Hematopoietic multipotent progenitor cell treated with erythropoietin and hydrocortisone succinate and interleukin-3 and kit ligand, for 4 days (in vitro differentiated cells): Measurements from ENCODE around the gene DNAH14.
A peak's percentile ranks its signal among the peaks of the same experiment; 100 is the strongest.
"Not testable (repeated sequence)": the region's sequence is repeated elsewhere in the genome, so short reads cannot be mapped to it uniquely, and the experiment has no call there.

ENCODE experiments used
- DNase-seq: peaks from one replicate; pipeline ENCODE4 v3.0.0-alpha.2; 2015

The DNAH14 gene

DNA sequence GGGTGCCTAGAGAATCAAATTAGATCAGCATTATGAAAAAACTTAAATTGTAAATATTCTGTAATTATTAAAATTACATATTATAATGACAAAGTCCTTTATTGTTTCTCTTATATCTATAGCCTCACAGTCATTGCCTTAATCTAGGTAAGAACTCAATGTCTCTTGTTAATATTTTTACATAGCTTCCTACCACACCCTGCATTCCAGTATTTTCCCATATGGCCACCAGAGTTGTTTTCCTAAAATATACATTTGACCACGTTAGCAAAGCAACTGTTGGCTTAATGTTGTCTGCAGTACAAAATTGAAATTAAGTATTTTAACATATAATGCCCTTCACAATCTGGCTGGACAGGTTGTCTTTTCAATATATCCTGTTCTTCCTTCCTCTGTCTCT is 230.3 kb downstream of the DNAH14 start:
- no peak for DNase-seq

DNA sequence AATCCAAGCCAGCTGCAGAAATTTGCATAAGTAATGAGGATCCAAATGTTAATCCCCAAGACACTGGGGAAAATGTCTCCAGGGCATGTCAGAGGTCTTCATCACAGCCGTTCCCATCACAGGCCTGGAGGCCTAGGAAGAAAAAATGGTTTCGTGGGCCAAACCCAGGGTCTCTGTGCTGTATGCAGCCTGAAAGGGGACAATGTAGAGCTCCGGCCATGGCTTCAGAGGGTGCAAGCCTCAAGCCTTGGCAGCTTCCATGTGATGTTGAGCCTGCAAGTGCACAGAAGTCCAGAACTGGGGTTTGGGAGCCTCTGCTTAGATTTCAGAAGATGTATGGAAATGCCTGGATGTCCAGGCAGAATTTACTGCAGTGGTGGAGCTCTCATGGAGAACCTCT is 247.9 kb downstream of the DNAH14 start:
- DNase-seq: not testable (repeated sequence)

DNA sequence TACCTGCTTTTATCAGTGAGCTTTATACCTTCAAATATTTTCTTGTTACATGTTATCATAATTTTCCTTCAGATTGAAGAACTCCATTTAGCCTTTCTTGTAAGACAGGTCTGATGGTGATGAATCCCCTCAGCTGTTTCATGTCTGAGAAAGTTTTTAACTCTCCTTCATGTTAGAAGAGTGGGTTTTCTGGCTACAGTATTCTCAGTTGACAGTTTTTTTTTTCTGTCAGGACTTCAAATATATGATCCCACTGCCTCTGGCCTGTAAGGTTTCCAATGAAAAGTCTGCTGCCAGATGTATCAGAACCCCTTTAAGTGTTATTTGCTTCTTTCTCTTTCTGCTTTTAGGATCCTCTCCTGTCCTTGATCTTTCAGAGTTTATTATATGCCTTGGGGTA is 250.2 kb downstream of the DNAH14 start:
- DNase-seq: no peak

DNA sequence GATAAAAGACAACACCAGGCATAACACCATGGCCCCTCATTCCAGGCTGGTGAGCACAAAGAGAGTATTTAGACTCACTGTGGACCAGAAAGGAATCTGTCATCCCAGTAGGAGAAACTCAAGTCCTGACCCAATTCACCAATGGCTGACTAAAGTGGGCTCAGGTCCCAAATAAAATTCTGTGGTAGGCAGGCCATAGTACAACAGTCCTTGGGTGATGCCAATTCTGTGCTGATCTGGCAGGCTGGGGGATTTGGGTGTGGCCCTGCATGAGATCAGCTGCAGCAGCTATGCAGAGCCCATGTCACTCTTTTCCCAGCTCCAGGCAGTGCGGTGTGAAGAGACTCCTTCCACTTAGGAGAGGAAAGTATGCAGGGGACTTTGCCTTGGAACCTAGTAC is 253.2 kb downstream of the DNAH14 start:
- no peak for DNase-seq

GRCh38 chr1:225191199-225191753 is 261.8 kb downstream of the DNAH14 start:
- DNase-seq: no peak

DNA sequence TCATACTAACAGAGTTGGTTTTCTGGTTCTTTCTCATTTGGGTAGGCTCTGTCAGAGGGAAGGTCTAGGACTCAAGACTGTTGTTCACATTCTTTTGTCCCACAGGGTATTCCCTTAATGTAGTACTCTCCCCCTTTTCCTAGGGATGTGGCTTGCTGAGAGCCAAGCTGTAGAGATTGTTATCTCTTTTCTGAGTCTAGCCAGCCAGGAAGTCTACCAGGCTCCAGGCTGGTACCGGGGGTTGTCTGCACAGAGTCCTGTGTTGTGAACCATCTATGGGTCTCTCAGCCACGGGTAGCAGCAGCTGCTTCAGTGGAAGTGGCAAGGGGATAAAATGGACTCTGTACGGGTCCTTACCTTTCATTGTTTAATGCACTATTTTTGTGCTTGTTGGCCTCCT is 272.0 kb downstream of the DNAH14 start:
- DNase-seq: no peak

DNA sequence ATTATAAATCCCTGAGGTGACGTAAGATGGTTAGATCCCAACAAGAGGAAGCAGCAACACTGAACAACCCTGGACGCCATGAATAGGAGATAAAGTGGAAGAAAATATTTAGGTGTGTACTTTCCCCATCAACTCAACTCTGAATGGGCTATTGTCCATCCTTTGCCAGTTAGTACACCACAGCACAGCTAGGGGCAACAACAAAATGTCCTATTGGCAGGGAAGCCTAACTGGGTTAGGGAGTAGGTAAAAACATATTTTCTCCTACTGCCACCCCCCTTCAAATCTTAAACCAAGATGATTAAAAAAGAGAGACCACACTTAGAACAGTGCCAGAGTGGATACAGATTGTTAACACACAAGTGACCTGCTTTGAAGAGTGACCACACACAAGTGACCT is 278.3 kb downstream of the DNAH14 start:
- DNase-seq: no peak

- DNase-seq: no peak
Observed at GRCh38 chr1:225209153-225209552, 279.7 kb downstream of the DNAH14 start.

DNA sequence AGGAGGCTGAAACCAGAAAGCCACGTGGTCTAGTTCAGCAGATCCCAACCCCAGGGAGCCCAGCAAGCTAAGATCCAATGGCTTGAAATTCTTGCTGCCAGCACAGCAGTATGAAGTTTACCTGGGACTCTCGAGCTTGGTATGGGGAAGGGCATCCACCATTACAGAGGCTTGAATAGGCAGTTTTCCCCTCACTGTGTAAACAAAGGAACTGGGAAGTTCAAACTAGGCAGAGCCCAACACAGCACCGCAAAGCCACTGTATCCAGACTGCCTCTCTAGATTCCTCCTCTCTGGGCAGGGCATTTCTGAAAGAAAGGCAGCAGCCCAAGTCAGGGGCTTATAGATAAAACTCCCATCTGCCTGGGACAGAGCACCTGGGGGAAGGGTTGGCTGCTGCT is 280.7 kb downstream of the DNAH14 start:
- not testable (repeated sequence) for DNase-seq

GRCh38 chr1:225211694-225212442 is 282.4 kb downstream of the DNAH14 start:
- not testable (repeated sequence) for DNase-seq

GRCh38 chr1:225224287-225224686 is 294.8 kb downstream of the DNAH14 start:
- DNase-seq: no peak

DNA sequence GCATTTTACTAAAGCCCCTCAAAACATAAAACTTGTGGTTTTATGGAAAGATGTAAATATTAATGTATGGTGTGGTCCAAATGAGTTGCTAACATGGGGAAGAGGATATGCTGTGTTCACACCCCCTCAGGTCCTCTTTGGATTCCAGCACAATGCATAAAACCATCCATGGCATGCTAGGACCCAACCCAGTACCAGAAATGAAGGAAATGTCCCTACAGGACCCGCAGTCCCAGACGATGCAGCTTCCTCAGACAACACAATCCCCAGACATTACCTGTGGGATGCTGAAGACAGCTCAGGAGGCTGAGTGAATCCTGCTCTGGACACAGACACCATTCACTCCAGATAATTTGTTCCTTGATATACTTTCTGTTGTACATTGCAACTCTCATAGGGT is 296.2 kb downstream of the DNAH14 start:
- DNase-seq: no peak

GRCh38 chr1:225228871-225229303 is 299.4 kb downstream of the DNAH14 start:
- no peak for DNase-seq

- not testable (repeated sequence) for DNase-seq
Observed at GRCh38 chr1:225229429-225229828, 300.0 kb downstream of the DNAH14 start.

- no peak for DNase-seq
Observed at GRCh38 chr1:225230483-225230882, 301.0 kb downstream of the DNAH14 start.

GRCh38 chr1:225232930-225233329 is 303.5 kb downstream of the DNAH14 start:
- DNase-seq: not testable (repeated sequence)

GRCh38 chr1:225242611-225243010 is 313.1 kb downstream of the DNAH14 start:
- DNase-seq: no peak

- peak; percentile 76 for DNase-seq
Observed at GRCh38 chr1:225250432-225250831, 321.0 kb downstream of the DNAH14 start.

DNA sequence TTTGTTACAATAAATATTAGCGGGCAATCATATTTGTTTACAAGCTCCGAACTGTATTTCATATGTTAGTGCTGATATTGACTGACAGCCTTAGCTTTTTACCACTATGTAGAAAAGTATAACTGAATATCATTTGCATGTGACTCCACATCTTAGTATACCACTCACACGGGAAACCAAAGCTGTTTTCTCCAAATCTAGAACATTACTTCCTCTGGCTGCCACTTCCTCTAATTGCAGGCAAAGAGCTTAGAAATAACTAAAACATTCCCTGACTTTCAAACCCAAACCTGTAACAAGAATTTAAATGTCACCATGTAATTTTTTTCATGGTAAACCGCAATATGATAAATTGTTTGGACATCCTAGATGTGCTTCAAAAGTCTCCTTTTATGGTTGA is 323.7 kb downstream of the DNAH14 start:
- peak; percentile 36 for DNase-seq

- no peak for DNase-seq
Observed at GRCh38 chr1:225253784-225254183, 324.3 kb downstream of the DNAH14 start.

GRCh38 chr1:225254676-225255075 is 325.2 kb downstream of the DNAH14 start:
- no peak for DNase-seq

DNA sequence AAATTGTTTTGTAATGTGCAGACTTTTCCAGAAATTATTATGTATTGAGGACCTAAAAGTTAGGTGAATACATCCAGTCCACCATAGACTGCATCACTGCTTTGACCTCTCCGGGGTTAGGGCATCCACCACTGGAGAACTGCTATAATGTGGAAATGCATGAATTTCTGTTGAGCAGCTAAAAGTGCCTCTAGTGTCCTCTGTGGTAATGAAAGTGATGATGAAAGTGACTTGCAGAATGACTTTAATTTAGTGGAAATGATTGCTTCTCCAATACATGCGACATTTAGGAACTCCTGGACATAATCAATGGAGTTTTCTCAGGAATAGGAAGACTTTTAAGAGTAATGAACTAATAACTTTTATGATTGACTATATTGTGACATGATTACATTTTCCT is 327.6 kb downstream of the DNAH14 start:
- no peak for DNase-seq

- peak; percentile 20 for DNase-seq
Observed at GRCh38 chr1:225258811-225259210, 329.3 kb downstream of the DNAH14 start.

DNA sequence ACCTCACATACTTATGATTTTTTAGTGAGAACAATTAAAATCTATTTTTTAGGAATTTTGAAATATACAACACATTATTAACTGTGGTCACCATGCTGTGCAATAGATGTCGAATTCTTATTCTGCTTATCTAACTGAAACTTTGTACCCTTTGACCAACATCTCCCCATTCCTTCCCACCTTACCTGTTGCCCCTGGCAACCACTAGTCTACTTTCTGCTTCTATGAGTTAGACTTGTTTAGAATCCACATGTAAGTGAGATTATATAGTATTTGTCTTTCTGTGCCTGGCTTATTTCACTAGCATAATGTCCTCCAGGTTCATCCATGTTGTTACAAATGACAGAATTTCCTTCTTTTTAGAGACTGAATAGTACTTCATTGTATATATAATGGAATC is 330.1 kb downstream of the DNAH14 start:
- DNase-seq: no peak

DNA sequence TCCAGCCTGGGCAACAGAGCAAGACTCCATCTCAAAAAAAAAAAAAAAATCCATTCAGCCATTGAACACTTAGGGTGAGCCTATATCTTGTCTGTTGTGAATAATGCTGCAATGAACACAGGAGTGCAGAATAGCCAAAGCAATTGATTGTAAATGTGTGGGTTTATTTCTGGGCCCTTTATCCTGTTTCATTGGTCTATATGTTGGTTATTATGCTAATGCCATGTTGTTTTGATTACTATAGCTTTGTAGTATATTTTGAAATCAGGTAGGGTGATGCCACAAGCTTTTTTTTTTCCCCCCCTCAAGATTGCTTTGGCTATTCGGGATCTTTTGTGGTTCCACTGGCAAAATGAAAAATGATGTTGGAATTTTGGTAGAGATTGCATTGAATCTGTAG is 330.8 kb downstream of the DNAH14 start:
- no peak for DNase-seq
